Skin epidermis (tissue), 12 donors: Measurements from ENCODE around the gene FBN1.

Source experiments
- H3K27ac ChIP-seq, 21 experiments: fragments of 200-600 bp; sonication (generic) in 11 of 21; one replicate each; pipeline ENCODE4 v1.5.0; 2020; ENCODE audit warnings: mild to moderate bottlenecking in 3 of 21, inconsistent platforms in 2 of 21, moderate library complexity in 2 of 21
- H3K4me3 ChIP-seq, 7 experiments: fragments of 200-600 bp; sonication (generic) in 2 of 7; one replicate each; pipeline ENCODE4 v1.5.0; 2020; ENCODE audit warnings: inconsistent platforms in 2 of 7, mild to moderate bottlenecking in 2 of 7, moderate library complexity in 1 of 7

FBN1 gene

GRCh38 chr15:48463366-48463880, 182.1 kb downstream of the FBN1 start:
- Histone ChIP-seq H3K4me3 (no peak overlapping the region), H3K27ac (no peak overlapping the region)

DNA sequence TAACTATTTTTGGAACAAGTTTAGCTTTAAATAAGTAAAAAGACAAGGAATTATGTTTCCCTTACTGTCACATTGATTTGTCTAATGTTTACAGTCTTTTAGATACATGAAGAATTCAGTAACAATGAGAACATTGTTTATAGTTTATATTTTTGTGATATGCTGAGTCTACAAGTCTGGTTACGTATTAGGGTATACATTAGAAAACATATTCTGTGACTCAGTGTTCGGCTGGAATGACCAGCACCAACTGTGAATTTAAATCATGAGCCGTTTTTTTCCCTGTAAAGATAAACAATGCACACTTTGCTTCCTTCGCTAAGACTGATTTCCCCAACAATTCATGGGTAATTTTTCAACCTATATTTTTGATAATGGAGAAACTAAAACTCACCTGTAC, 182.8 kb downstream of the FBN1 start:
- Histone ChIP-seq H3K4me3 (no peak overlapping the region), H3K27ac (no peak overlapping the region)

DNA sequence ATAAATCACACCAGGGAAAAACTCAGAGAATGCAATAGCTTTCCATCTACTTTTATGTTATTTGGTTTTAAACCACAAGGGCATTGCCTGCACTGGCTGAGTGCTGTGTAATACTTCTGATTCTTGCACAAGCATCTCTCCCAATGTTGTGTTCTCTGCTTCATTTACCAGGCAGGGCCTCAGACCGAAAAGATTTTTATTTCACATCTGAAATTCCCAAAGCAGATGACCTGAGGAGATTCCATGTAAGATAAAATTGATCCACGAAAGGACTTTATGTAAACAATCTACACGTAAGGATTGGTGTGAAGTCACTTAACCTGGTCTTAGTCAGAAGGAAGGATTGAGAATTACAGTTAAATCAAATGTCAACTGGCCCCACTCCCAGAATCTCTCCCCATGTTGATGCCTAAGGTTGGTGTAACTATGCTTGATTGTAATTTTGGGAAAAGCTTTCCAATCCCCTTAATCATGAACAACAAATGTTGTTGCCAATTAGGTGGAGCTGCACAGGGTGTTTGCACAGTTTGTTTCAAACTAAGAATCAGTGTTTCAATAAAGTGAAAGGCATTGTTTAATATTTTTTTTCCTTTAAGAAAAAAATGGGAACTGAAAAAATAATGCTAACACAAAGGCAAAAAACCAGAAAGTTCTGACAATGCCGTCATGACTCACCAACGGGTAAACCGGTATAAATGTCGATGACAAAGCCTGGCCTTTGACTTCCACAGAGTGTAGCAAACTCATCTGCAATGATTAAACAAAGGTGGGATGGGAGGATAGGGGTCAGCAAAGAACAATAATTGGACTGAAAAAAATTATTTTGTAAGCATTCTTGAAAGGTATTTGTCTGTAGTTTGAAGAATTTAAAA, 185.7 kb downstream of the FBN1 start:
- peak overlapping the region in 4 of 21 experiments; percentile 12 to 32 (median 29) for H3K27ac ChIP-seq

GRCh38 chr15:48458876-48459275, 186.6 kb downstream of the FBN1 start:
- H3K27ac ChIP-seq = peak overlapping the region in 2 of 21 experiments; percentile 27 to 34

More for the DNA sequence above, 185.7 kb downstream of the FBN1 start:
- H3K4me3 ChIP-seq = no peak overlapping the region

GRCh38 chr15:48456134-48456533, 189.4 kb downstream of the FBN1 start:
- Histone ChIP-seq H3K4me3 (no peak overlapping the region), H3K27ac (no peak overlapping the region)

More at GRCh38 chr15:48458876-48459275, 186.6 kb downstream of the FBN1 start:
- no peak overlapping the region for H3K4me3 ChIP-seq

GRCh38 chr15:48451736-48452135, 193.8 kb downstream of the FBN1 start:
- Histone ChIP-seq H3K27ac (peak overlapping the region in 2 of 21 experiments; percentile 51 to 73), H3K4me3 (no peak overlapping the region)

DNA sequence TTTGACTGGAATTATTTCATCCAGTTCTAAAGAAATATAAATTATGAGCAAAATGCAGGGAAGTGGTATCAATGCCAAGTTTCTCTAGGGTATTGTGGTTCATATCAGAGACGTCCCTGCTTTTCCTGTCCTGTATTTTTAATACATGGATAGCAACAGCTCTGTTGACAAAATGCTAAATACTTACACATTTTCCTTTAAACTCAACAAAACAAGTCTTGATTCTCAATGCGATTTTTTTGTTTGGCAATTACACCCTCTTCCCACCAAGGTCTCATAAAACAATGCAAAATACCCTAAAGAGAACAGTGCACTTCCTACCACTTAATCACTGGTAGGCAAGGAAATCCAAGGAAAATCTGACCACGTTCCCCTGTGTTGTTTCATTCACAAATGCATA, 194.3 kb downstream of the FBN1 start:
- H3K27ac ChIP-seq = peak overlapping the region in 3 of 21 experiments; percentile 7 to 37 (median 33)
- no peak overlapping the region for H3K4me3 ChIP-seq

GRCh38 chr15:48449734-48450133, 195.8 kb downstream of the FBN1 start:
- Histone ChIP-seq H3K4me3 (no peak overlapping the region), H3K27ac (peak overlapping the region in 1 of 21 experiments; percentile 37)

DNA sequence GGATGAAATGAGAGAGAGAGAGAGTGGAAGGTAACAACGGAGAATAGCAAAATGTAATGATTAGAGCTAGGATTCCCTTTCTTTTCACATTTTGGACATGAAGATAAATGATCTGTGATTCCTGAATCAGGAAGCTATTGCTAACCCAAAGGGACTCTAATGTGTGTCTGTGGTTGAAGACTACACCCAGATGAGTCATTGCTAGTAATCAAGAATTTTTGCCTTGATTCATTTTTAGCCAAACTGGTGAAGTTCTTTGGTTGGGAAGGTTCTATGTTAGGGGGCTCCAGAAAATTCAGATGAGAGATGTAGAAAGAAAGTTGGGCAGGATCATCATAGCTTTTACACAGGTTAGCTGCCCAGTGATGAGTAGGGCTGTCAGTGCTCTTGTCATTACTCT, 197.9 kb downstream of the FBN1 start:
- peak overlapping the region in 1 of 21 experiments; percentile 27 for H3K27ac ChIP-seq
- H3K4me3 ChIP-seq = no peak overlapping the region

- Histone ChIP-seq H3K27ac (peak overlapping the region in 1 of 21 experiments; percentile 26), H3K4me3 (no peak overlapping the region)
These were observed 198.5 kb downstream of the FBN1 start for GRCh38 chr15:48447058-48447457.

GRCh38 chr15:48442011-48442410, 203.5 kb downstream of the FBN1 start:
- no peak overlapping the region for H3K27ac ChIP-seq
- no peak overlapping the region for H3K4me3 ChIP-seq

DNA sequence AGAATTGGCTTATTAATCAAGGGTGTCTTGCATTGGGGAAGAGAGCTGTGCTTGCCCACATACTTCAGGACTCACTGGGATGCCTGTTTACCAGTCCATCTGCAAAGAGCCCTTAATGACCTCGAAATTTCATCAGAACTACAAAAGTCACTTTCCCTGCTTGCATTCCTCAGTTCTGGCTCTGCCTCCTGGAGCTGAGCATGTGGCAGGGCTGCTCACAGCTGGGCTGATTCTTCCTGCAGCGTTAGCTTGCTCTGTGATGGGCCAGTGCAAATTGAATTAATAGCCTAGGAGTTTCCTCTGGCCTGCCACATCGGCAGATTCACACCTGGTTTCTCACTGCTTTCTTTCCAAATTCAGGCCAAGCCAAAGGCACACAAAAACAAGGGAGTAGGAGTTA, 205.4 kb downstream of the FBN1 start:
- Histone ChIP-seq H3K27ac (peak overlapping the region in 3 of 21 experiments; percentile 31 to 51 (median 49)), H3K4me3 (no peak overlapping the region)

GRCh38 chr15:48437178-48437577, 208.3 kb downstream of the FBN1 start:
- no peak overlapping the region for H3K27ac ChIP-seq

DNA sequence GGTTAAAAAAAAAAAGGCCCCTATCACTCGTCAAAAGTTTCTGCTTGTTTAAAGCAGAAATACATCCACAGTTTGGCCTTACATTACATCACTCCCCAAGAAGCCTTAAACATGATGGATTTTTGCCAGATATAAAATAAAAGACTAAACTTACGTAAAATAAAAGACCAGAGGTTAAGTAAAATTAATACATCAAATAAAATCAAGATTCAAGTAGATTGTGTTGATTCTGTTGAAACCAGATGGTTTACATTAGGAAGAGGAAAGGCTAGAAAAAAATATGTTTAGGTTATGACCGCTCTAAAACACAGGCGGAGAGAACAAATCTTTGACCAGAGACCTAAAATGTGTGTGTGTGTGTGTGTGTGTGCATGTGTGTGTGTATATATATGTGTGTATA, 210.2 kb downstream of the FBN1 start:
- Histone ChIP-seq H3K4me3 (no peak overlapping the region), H3K27ac (no peak overlapping the region)

More at GRCh38 chr15:48437178-48437577, 208.3 kb downstream of the FBN1 start:
- H3K4me3 ChIP-seq = no peak overlapping the region

DNA sequence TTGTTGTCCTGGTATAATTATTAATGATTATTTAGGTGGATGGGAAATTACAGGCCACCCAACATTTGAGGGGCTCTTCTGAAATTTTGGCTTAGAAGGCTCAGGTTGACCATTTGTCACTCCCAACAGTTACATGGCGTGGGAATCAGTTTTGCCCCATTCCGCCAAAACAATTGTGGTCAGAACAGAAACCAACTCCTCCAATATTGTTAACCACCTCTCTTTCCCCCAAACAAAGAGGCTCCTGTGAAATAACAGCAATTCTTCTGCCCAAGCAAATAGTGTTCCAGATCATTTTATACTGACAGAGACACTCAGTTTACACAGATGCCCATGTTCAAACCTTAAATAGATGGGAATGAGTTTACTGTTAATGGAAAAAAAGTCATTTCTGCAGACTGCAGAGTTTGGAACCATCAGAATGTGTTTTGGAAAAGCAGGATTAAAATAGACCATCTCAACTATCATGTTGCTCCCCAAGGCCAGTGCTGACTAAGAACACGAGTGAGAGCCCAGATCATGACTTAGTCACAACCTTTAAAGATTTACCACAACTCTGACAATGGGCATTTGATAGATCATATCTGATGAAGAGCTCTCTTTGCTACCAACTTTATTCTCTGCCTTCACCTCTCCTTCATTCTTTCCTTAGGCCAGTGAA, 212.2 kb downstream of the FBN1 start:
- H3K27ac ChIP-seq = no peak overlapping the region
- no peak overlapping the region for H3K4me3 ChIP-seq

GRCh38 chr15:48432688-48433087, 212.8 kb downstream of the FBN1 start:
- H3K27ac ChIP-seq = no peak overlapping the region
- H3K4me3 ChIP-seq = no peak overlapping the region

GRCh38 chr15:48427960-48428547, 217.5 kb downstream of the FBN1 start:
- H3K27ac ChIP-seq = peak overlapping the region in 10 of 21 experiments; percentile 1 to 73 (median 34)
- no peak overlapping the region for H3K4me3 ChIP-seq

DNA sequence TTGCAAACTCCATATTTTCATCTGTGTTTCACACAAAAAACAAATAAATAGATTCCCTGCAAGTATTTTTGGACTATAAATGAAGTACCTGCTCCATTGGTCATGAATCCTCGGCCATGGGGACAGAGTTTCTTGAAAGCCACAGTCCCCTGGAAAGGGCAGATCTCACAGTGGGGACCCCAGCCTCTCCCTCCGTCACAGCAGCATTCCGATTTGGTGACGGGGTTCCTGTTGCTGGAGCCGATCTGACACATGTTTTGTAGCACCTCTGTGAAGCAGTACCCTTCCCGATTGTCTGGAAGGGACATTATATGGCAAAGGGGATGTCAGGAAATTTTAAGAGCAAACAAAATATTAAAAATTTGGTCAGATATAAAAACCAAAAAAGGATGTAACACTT, 218.0 kb downstream of the FBN1 start:
- Histone ChIP-seq H3K27ac (peak overlapping the region in 8 of 21 experiments; percentile 1 to 73 (median 34)), H3K4me3 (no peak overlapping the region)

DNA sequence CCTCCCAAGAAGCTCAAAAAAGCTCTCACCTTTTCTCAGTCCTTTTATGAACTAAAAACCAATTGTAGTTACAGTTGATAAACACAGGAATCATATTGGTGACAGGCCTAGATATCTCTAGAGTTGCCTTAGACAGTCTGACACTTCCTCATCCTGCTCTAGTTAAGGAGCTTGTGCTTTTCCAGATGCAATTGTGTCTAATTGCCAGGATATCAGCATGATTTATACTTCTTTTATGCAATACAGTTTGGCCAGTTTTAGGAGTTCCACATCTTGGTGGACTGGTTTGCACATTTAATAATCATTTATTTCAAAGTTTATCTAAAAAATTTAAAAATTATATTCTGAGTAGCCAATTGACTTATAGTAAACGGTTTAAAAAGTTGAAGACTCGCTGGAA, 218.6 kb downstream of the FBN1 start:
- Histone ChIP-seq H3K4me3 (no peak overlapping the region), H3K27ac (peak overlapping the region in 3 of 21 experiments; percentile 65 to 73 (median 67))

DNA sequence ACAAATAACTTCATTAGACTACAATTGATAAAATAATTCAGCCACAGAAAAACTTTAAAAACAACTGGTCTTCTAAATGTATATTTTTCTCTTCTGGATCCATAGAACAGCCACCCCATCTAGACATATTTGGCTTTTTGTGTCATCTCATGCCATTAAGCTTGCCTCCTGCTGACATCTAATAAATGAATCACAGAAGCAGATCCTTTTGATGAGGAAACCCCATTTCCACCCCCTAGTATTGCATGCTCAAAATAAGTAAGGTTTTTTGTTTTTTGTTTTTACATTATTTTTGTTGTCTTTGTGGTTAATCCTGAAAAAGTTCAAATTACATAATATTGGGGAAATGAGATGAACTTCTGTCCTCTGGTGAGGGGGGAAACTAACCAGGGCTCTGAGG, 219.5 kb downstream of the FBN1 start:
- H3K27ac ChIP-seq = peak overlapping the region in 2 of 21 experiments; percentile 53 to 67
- no peak overlapping the region for H3K4me3 ChIP-seq
